IPS DF 4.7 (cell line): ENCODE results near the gene GSKIP.

Source experiments
- DNase-seq: peaks from one replicate; pipeline ENCODE4 v3.0.0-alpha.2; 2013; ENCODE audit warnings: low spot score; ENCODE audit errors: extremely low read depth

Gene GSKIP

GRCh38 chr14:96416292-96416691 lies 53.0 kb downstream of the GSKIP start:
- DNase-seq, result no peak

GRCh38 chr14:96417254-96417653 lies 53.9 kb downstream of the GSKIP start:
- no peak for DNase-seq

- DNase-seq, result no peak
Measured at GRCh38 chr14:96418075-96418474, 54.7 kb downstream of the GSKIP start.

DNA sequence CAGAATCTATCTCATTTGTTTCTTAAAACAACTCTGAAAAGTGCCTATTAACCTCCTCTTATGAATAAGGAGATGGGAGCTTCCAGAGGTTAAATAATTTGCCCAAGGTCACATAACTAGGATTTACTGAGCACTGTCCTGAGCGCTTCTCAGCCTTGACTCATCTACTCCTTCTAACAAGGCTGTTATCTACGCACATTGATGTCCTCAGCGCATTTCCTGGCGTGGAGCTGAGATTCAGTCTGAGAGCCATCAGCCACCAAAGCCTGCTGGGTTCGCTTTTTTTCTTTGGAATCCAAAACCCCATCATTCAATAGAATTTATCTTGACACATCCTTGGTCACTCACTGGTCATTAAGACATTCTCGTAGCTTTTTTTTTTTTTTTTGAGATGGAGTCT lies 57.9 kb downstream of the GSKIP start:
- no peak for DNase-seq

DNA sequence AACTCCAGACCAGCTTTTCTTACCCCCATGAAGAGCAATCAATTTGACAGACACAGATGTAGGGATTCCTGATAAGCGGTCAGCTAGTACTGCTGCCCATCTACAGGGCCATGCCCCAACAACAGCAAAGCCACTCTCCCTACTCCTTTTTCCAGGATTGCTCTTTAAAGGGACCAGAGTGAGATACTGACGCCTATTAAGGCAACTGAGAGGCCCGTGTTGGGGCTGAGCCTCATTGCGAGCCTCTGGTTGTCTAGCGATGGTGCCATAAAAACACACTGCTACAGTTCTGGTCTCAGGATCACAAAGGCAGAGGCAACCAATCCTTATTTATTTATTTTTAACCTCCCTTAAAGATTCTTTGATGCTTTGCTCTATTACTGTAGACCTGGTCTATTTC lies 59.7 kb downstream of the GSKIP start:
- DNase-seq, result no peak

- no peak for DNase-seq
Measured at GRCh38 chr14:96423446-96424108, 60.3 kb downstream of the GSKIP start.

GRCh38 chr14:96424109-96424989 lies 61.0 kb downstream of the GSKIP start:
- DNase-seq, result peak; percentile 38

- DNase-seq, result no peak
Measured at GRCh38 chr14:96434040-96434439, 70.7 kb downstream of the GSKIP start.
